GM23338 (cell line): Measurements from ENCODE around the gene DTD1. TPM values are rescaled to one million over a fixed set of nuclear protein-coding genes. Genes with fewer than 3 reads are reported as not detected.

Source experiments
- ATAC-seq: fragments of 200-7000 bp; cut with Tn5 transposase; 3 replicates; pipeline ENCODE4 v1.9.1; 2020
- DNase-seq: peaks from one replicate; pipeline ENCODE4 v3.0.0-alpha.2; 2015; ENCODE audit warnings: low spot score
- H2AFZ ChIP-seq: fragments of 200-600 bp; sonication (generic); 2 replicates; pipeline ENCODE4 v1.8.0; 2016; ENCODE audit warnings: antibody characterized with exemption, mild to moderate bottlenecking, moderate library complexity
- H3F3A ChIP-seq: fragments of 200-600 bp; sonication (generic); replicated peaks from 2 replicates; pipeline ENCODE4 v1.8.0; 2017; ENCODE audit warnings: antibody characterized with exemption, mixed run types, low read depth
- H3K27ac ChIP-seq: fragments of 200-600 bp; sonication (generic); 2 replicates; pipeline ENCODE4 v1.6.1; 2016; ENCODE audit warnings: low read depth
- H3K27me3 ChIP-seq: fragments of 200-600 bp; sonication (generic); 2 replicates; pipeline ENCODE4 v1.8.0; 2016; ENCODE audit warnings: mild to moderate bottlenecking, mixed run types, moderate library complexity; ENCODE audit not compliant: insufficient read depth
- H3K36me3 ChIP-seq: fragments of 200-600 bp; sonication (generic); 2 replicates; pipeline ENCODE4 v1.8.0; 2016; ENCODE audit warnings: mild to moderate bottlenecking; ENCODE audit not compliant: insufficient read depth
- H3K4me1 ChIP-seq: fragments of 200-600 bp; sonication (generic); 2 replicates; pipeline ENCODE4 v1.8.0; 2016; ENCODE audit warnings: mild to moderate bottlenecking, moderate library complexity; ENCODE audit not compliant: insufficient read depth
- H3K4me2 ChIP-seq: fragments of 200-600 bp; sonication (generic); 2 replicates; pipeline ENCODE4 v1.7.1; 2017; ENCODE audit warnings: mixed run types
- H3K4me3 ChIP-seq: fragments of 200-600 bp; sonication (generic); 2 replicates; pipeline ENCODE4 v1.6.1; 2016; ENCODE audit warnings: mixed run types
- H3K79me2 ChIP-seq: fragments of 200-600 bp; sonication (generic); replicated peaks from 2 replicates; pipeline ENCODE4 v1.8.0; 2017; ENCODE audit warnings: mild to moderate bottlenecking; ENCODE audit not compliant: insufficient read depth
- H3K9me2 ChIP-seq: fragments of 200-600 bp; sonication (generic); 2 replicates; pipeline ENCODE4 v1.8.0; 2017; ENCODE audit not compliant: insufficient read depth
- H4K20me1 ChIP-seq: fragments of 200-600 bp; sonication (generic); replicated peaks from 2 replicates; pipeline ENCODE4 v1.8.0; 2017; ENCODE audit warnings: mild to moderate bottlenecking; ENCODE audit not compliant: insufficient read depth
- H3K27ac Mint-ChIP-seq: 2 replicates; pipeline ENCODE4 v1.8.0; 2020; ENCODE audit warnings: inconsistent platforms, mild to moderate bottlenecking, moderate library complexity, mixed read lengths
- H3K27me3 Mint-ChIP-seq: 3 replicates; pipeline ENCODE4 v1.8.0; 2022; ENCODE audit warnings: low read depth, mild to moderate bottlenecking, moderate library complexity, mixed read lengths, inconsistent platforms; ENCODE audit not compliant: insufficient read depth, poor library complexity
- H3K36me3 Mint-ChIP-seq: 3 replicates; pipeline ENCODE4 v1.8.0; 2021; ENCODE audit warnings: low read depth, mild to moderate bottlenecking, inconsistent platforms, moderate library complexity, mixed read lengths
- H3K4me1 Mint-ChIP-seq: 3 replicates; pipeline ENCODE4 v1.8.0; 2020; ENCODE audit warnings: mild to moderate bottlenecking, inconsistent platforms, mixed read lengths
- H3K4me3 Mint-ChIP-seq: 3 replicates; pipeline ENCODE4 v1.8.0; 2021; ENCODE audit warnings: moderate library complexity, mild to moderate bottlenecking, inconsistent platforms, mixed read lengths
- H3K9me3 Mint-ChIP-seq: 3 replicates; pipeline ENCODE4 v1.8.0; 2020; ENCODE audit warnings: moderate library complexity, mild to moderate bottlenecking, inconsistent platforms, mixed read lengths
- CREB1 ChIP-seq: fragments of 250-450 bp; sonication (Bioruptor Pico); IDR thresholded peaks from 2 replicates; pipeline ENCODE4 v1.5.0; 2020; ENCODE audit warnings: low read depth, mild to moderate bottlenecking, moderate library complexity
- EZH2 ChIP-seq: fragments of 200-600 bp; sonication (generic); IDR thresholded peaks from one replicate; pipeline ENCODE4 v1.8.0; 2017; ENCODE audit warnings: antibody characterized with exemption, mild to moderate bottlenecking, low read depth; ENCODE audit not compliant: unreplicated experiment
- EZH2phosphoT487 ChIP-seq: fragments of 200-600 bp; sonication (generic); IDR thresholded peaks from one replicate; pipeline ENCODE4 v1.8.1; 2018; ENCODE audit warnings: antibody characterized with exemption; ENCODE audit not compliant: unreplicated experiment
- NANOG ChIP-seq: IDR thresholded peaks from 2 replicates; pipeline ENCODE4 v1.6.1; 2016; ENCODE audit warnings: antibody characterized with exemption, borderline replicate concordance
- STAT1 ChIP-seq: IDR thresholded peaks from one replicate; pipeline ENCODE4 v1.6.1; 2016; ENCODE audit warnings: antibody characterized with exemption; ENCODE audit not compliant: unreplicated experiment
- ZNF331 ChIP-seq: fragments of 250-450 bp; sonication (Bioruptor Pico); IDR thresholded peaks from 2 replicates; pipeline ENCODE4 v1.5.0; 2020; ENCODE audit warnings: low read depth, mild to moderate bottlenecking, moderate library complexity
- ZNF462 ChIP-seq: fragments of 250-450 bp; sonication (Bioruptor Pico); IDR thresholded peaks from 2 replicates; pipeline ENCODE4 v1.5.0; 2020; ENCODE audit warnings: mild to moderate bottlenecking, moderate library complexity
- polyA plus RNA-seq: library from polyadenylated mRNA; unstranded; fragments of >200 nt; fragmentation: Nextera tagmentation; extraction: Ambion mirVana; gene quantifications from 2 replicates; pipeline ENCODE4 v1.2.1, GENCODE V29; 2016
- total RNA-seq: library from RNA; depleted of rRNA; stranded (reverse); fragments of >200 nt; shearing (Covaris generic); gene quantifications from 2 replicates; pipeline ENCODE4 v1.2.3, GENCODE V29; 2014
- TF ChIP-seq, protein P1 (sequence below), 2 experiments: fragments of 200-600 bp in 1 of 2; sonication (generic) in 1 of 2; conservative IDR thresholded peaks; 2 replicates each; pipeline versions ENCODE4 v1.5.1 to v1.6.1; 2016 to 2017; ENCODE audit warnings: antibody characterized with exemption in 2 of 2, low read depth in 2 of 2, mild to moderate bottlenecking in 2 of 2, moderate library complexity in 1 of 2

The DTD1 gene
- total and polyA plus RNA-seq, 2 experiments from 2014 or later = 69.8 to 74.0 TPM

- TF ChIP-seq, protein P1, sequence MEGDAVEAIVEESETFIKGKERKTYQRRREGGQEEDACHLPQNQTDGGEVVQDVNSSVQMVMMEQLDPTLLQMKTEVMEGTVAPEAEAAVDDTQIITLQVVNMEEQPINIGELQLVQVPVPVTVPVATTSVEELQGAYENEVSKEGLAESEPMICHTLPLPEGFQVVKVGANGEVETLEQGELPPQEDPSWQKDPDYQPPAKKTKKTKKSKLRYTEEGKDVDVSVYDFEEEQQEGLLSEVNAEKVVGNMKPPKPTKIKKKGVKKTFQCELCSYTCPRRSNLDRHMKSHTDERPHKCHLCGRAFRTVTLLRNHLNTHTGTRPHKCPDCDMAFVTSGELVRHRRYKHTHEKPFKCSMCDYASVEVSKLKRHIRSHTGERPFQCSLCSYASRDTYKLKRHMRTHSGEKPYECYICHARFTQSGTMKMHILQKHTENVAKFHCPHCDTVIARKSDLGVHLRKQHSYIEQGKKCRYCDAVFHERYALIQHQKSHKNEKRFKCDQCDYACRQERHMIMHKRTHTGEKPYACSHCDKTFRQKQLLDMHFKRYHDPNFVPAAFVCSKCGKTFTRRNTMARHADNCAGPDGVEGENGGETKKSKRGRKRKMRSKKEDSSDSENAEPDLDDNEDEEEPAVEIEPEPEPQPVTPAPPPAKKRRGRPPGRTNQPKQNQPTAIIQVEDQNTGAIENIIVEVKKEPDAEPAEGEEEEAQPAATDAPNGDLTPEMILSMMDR (conservative IDR thresholded peaks at IDR 0.05; ENCODE audit: low read depth in 2 of 2) = no peak
- TF ChIP-seq STAT1 (no peak), ZNF462 (CRISPR knock-in tag) (no peak), NANOG (no peak)
Measured at GRCh38 chr20:18739751-18740166, 151.9 kb downstream of the DTD1 start (continued).

DNA sequence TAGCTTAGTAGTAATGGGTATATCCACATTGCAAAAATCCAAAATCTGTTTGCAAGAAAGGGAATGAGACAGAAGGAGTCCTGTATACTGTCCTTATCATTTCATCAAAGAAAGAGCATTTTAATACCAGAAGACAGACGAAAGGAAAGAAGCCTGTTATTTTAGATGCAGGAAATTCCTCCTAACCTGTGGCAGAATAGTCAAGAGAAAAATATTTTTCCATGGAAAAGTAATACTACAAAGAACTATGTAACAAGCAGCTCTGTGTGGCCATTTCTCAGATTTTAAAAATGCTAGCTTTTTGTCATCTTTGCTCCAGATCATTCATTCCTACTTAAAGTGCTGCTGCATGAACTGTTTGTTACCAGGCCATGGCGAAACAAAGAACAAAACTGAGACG lies 152.9 kb downstream of the DTD1 start:
- Mint-ChIP-seq H3K27ac (no peak overlapping the region), H3K4me1 (peaks cover 23% of the 10 kb centered on the region), H3K9me3 (no peaks in the 10 kb centered on the region), H3K27me3 (peaks cover 8% of the 10 kb centered on the region), H3K4me3 (no peak overlapping the region), H3K36me3 (peaks cover 9% of the 10 kb centered on the region; the same call in 2 of the 3 replicates)
- Histone ChIP-seq H4K20me1 (no peaks in the 10 kb centered on the region; the same call in 1 of the 2 replicates), H3K36me3 (no peaks in the 10 kb centered on the region), H3K27me3 (no peaks in the 10 kb centered on the region), H3K4me2 (no peak overlapping the region), H3K4me1 (peaks cover 8% of the 10 kb centered on the region), H3K27ac (no peak overlapping the region), H3K79me2 (no peaks in the 10 kb centered on the region), H3K9me2 (no peaks in the 10 kb centered on the region), H2AFZ (no peak overlapping the region), H3F3A (no peaks in the 10 kb centered on the region), H3K4me3 (no peak overlapping the region)
- DNase-seq (no peak), ATAC-seq (no peak)
- no peak for TF ChIP-seq ZNF331 (CRISPR knock-in tag)
- TF ChIP-seq CREB1 = no peak
- no peak for TF ChIP-seq EZH2phosphoT487
- no peak for TF ChIP-seq ZNF462 (CRISPR knock-in tag)
- no peak for TF ChIP-seq EZH2
